ENCODE measurements around the gene MAP4K5.

GRCh38 chr14:50541159-50541567 is 8.8 kb upstream of the MAP4K5 start:
- TF ChIP-seq EZH2 (IDR thresholded peaks at IDR 0.05; ENCODE audit: borderline replicate concordance, low read length), result no peak
- TF ChIP-seq CTCF (IDR thresholded peaks at IDR 0.05; ENCODE audit: low read length), result no peak

All from OCI-LY1 (cell line).